ACHN (cell line): Measurements from ENCODE around the gene TUB.

Experiments used
- DNase-seq: peaks from one replicate; pipeline ENCODE4 v3.0.0-alpha.2; 2015
- in situ Hi-C: cut with HindIII; loops from 2 replicates; pipeline ENCODE4 v1.10.0; 2017; ENCODE audit warnings: low sequenced_read_pairs, low pct_ligation_motif_present, low pct_unique_long_range_greater_than_20kb

TUB gene

DNA sequence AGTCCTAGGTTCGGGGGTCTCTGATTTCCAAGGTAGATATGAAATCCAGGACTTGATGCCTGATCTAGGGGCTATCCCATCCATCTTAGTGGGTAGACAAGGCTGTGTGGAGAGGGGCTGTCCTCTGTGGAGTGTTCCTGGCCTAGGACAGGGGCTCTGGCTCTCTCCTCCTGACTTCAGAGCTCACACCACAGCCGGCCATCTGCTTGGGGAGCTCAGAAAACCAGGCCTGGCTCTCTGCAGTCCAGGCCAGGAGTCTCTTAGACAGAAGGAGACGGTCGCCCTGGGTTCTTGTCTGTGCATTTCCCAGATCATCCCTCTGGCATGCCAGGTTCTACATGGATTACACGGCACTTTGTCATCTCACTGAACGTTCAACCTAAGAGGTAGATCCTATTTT is 17.9 kb downstream of the TUB start:
- in situ Hi-C loops = no loop called here
- DNase-seq = no peak

DNA sequence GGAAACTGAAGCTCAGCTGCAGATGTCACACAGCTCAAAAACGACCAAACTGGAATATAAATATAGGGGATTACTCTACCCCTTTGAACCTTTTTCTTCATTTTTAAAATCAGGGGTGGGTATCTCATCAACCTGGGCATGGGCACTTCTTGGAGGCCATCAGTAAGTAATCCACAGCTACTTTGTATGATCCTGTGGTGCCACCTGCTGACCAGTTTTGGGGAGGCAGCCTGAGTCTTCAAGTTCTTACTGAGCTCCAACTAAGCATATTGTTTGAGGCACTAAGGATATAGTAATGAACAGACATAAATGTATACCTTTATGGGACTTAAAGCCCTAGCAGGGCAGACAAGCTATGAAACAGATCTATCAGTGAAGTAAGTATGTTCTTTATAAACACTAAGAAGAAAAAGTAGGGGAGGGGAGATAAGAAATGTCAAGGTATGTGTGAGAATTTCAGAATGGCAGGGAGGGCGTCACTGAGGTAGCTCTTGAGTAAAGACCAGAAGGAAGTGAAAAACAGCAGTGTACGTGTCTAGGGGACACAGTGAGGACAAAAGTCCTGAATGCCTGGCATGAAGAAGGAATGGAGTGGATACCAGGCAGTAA is 18.4 kb downstream of the TUB start:
- in situ Hi-C loops = no loop called here
- DNase-seq = peak; percentile 65

DNA sequence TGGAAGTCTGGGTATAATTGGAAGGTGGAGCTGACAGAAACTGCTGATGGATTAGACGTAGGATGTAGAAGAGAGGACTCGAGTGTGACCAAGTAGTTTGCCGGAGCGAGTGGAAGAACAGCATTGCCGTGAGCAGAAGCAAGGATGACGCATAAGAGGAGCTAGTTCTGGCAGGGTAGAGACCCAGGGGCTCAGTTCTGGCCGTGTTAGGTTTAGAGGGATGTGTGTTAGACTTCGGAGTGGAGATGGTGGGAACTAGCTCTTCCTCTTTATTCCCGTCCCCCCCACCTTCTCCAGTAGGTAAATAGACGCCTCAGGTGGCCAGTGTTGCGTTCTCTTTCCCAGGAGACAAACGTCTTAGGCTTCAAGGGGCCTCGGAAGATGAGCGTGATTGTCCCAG is 19.1 kb downstream of the TUB start:
- in situ Hi-C loops = no loop called here
- no peak for DNase-seq

DNA sequence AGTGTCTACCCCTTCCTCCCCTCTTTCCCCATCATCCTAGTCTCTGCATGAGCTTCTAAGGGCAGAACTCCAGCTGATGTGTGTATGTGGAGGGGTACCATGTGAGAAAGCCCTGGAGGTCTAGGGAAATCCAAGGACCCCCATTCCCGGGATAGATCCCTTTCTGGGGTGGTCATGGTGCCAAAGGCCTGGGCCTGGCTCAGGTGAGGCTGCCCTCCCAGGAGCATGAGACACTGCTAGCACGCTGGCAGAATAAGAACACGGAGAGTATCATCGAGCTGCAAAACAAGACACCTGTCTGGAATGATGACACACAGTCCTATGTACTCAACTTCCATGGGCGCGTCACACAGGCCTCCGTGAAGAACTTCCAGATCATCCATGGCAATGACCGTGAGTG is 19.6 kb downstream of the TUB start:
- no peak for DNase-seq
- in situ Hi-C loops = no loop called here

DNA sequence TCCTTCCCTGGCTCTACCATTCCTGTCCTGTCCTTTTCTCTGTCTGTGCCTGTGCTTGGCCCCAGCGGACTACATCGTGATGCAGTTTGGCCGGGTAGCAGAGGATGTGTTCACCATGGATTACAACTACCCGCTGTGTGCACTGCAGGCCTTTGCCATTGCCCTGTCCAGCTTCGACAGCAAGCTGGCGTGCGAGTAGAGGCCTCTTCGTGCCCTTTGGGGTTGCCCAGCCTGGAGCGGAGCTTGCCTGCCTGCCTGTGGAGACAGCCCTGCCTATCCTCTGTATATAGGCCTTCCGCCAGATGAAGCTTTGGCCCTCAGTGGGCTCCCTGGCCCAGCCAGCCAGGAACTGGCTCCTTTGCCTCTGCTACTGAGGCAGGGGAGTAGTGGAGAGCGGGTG is 20.4 kb downstream of the TUB start:
- in situ Hi-C loops = no loop called here
- no peak for DNase-seq

DNA sequence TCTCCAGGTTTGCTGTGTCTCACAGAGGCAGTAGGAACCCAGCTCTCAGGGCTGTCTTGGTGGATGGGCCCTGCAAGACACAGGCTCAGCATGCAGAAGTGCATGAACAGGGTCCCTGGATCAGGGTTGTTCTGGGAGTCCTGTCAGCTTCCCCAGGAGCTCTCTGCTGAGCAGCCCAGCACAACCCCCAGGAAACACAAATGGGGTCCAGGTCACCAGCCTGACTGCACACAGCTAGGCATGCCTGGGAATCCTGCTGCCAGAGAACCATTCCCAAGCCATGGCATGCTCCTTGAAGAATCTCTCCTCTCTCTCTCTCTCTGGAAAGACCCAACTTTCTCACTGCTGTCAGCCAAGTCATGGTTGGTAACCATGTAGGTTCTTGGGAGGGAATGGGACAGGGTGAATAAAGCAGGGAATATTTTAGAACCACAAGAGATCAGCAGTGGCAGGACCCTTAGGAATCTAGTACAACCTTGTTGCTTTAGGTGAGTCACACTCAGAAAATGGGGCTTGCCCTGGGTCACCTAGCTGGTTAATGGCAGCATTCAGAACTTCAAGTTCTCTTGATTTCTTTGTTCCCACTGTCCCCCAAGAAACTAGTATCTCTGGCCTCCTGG is 21.4 kb downstream of the TUB start:
- in situ Hi-C loops = no loop called here
- DNase-seq = no peak

DNA sequence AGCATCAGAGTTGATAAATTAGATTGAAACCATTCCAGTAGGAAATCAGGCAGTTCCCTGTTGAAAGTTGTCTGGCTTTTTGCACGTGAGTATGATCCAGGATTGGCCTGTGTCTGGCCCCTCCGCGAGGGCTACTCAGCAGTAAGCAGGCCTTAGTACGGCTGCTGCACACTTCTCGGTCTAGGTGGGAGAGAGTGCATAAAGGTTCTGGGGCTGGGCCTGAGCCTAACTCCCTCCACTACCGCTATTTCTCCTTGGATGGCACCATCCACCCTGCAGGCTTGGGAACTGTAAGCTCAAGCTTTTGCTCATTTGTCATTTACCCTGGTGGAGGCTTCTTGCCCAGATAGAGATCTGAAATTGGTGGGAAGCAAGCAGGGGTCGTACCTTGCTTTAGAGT is 22.0 kb downstream of the TUB start:
- no peak for DNase-seq
- in situ Hi-C loops = no loop called here

DNA sequence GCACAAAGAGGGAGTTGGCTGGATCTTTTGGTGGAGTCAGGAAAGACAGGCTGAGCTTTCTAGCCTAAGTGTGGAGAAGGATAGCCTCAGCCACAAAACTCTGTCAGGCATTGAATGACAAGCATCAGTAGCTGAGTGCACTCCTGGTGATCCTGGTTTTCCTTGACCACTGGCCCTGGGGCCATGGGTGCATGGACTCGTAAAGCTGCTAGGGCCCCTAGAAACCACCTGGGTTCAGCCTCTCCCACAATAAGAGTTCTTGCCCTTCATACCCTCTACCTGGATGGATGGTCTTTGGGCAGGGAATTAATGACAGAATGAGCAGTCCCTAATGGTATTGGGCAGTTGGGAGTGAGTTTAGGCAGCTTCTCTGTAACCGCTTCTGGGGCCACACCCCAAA is 22.9 kb downstream of the TUB start:
- in situ Hi-C loops = no loop called here
- no peak for DNase-seq

DNA sequence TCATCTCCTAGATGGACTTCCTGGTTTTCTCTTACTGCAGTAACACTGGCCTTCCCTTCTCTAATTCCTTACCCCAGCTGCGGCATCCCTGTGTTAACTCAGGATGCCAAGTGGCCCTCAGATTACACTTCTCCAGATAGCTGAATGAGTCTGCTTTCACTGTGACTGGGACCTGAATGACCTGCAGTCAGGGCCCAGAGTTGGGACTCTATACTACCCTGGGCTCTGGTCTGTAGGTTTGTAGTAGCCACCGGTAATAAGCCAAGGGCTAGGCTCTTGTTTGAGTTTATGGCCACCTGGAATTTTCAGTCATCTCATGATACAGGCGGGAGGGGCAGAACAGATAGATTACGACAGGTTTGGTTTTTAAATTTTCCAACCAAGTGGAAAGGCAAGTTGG is 24.1 kb downstream of the TUB start:
- in situ Hi-C loops = no loop called here
- DNase-seq = no peak

DNA sequence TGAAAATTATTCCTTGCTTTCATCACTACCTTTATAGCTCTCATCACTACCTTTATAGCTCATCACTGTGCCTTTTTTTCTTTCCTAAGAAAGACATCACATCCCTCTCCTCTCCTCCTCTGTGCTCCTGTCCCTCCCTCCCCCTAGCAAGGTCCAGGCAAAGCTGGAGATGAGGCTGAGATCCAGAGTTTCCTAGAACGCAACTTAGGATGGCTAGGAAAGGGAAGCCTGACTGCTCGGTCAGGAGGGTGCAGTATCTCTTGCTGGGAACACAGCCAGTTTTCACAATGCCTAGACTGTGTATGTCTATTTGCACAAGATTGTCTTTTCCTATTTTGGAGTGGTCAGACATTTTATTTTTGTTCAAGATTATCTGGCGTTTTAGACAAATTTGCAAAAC is 24.7 kb downstream of the TUB start:
- no peak for DNase-seq
- in situ Hi-C loops = no loop called here

DNA sequence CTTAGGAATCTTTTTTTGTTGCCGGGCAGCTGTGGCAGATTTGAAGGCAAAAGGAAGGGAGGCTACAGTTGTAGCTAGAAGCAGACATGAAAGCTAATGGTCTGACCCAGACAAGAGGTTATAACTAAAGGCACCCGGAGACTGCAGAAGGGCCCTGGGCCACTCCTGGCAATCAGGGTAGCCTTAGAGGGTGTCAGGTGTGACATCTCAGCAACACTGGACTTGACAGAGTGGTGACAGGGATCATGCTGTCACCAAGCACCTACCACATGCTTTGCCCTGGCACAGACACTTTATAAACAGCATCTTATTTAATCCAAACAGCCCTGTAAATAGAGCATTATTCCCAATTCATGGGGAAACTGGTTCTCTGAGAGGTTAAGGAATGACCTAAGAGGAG is 25.7 kb downstream of the TUB start:
- no peak for DNase-seq
- in situ Hi-C loops = no loop called here

DNA sequence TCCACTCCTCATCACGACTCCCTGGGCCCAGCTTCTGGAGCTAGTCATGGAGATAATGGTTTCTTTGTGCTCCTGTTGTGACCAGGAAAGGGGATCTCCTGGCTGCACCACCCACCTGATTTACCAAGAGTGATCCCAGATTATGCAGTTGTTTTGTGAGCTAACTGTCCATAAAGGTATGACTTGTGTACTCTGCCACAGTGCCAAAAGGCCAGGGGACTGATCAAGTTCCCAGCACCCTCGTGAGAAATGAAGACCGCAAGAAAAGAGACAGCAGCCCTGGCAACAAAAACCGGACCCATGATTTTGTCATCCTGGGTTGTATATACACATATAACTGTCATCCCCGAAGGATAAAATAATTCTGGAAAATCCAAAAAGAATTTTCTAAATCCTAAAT is 26.6 kb downstream of the TUB start:
- no peak for DNase-seq
- in situ Hi-C loops = no loop called here

DNA sequence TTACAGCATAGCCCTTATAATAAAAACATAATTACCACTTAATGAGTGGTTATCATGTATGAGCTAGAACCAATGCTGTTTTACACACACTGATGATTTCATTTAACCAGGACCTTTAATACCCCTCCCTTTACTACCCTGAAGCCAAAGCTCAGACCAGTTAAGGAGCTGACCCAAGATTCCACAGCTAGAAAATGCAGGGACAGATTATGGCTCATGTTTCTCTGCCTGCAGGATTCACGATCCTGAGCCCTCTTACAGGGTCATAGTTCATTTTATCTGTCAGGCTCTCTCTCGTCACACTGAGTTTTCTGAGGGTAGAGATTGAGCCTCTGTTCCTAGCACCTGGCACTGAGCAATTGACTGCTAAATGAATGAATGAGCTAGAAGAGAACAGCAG is 27.4 kb downstream of the TUB start:
- no peak for DNase-seq
- in situ Hi-C loops = no loop called here

DNA sequence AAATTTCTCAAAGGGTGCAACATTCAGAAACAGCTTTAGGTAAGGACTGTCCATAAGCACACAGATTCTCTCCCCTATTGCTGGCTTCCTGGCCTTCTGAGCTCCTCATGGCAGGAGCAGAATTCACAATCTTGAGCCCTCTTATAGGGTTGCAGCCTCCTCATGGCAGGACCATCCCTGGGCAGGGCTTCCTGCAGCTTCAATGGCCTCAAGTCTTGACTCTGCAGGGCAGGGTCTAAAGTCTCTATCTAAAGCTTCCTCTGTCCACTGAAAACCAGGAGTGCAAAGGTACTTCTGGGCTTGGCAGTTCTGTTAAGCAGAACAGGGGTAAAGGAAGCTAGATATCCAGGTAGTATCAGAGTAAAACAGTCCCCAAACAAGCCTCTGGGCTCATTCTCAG is 28.7 kb downstream of the TUB start:
- in situ Hi-C loops = no loop called here
- DNase-seq = no peak

DNA sequence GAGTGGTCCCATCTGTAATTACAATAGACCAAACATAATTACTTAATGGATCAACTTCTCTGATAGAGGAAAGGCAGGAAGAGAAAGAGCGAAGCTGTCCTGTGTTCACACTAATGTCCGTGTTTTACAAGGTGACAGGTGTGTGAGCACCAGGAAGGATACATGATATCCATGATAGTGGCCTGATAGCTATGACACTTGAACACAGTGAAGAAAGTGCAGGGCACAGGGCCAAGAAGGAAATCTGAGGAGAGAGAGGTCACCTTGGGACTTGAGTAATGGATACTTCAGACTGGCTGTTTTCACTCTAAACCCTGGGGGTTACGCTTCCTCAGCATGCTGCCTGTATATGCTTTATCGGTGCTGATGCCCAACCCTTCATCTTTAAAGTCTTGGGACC is 29.4 kb downstream of the TUB start:
- in situ Hi-C loops = no loop called here
- no peak for DNase-seq

DNA sequence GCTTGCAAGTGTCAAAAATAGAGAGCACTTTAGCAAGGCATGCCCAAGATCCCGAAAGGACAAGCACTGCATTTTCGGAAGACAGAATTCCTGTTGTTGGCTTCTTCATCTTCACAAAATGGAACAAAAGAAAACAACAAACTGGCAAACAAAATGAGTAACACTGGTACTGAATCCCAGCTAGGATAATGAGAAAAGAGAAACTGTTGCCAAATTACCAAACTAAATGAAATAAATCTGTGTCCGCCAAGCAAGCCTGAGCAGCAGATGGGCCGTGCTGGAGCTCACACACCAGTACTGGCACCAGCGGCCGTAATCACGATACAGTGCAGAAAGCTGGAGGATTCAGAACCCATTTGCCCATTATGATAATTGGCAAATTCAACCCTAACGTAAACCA is 30.6 kb downstream of the TUB start:
- in situ Hi-C loops = no loop called here
- DNase-seq = no peak

DNA sequence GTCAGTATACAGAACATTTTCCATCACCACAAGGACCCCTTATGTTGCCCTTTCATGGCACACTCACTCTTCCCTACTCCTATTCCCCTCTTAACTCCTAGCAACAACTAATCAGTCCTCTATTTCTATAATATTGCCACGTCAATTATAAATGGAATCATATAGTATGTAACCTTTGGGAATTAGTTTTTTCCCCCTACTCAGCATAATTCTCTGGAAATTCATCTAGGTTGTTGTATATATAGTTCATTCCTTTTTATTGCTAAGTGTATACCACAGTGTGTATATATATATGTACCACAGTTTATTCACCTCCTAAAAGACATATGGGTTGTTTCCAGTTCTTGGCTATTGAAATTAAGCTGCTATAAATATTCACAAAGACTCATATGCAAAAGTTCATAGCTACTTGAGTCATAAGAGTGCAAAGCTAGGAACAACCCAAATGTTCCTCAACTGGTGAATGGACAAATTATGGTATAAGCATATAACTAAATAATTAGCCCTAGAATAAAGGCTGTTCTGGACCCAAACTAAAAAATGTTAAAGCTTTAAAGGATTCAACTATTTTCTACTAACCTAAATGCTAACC is 41.3 kb downstream of the TUB start:
- in situ Hi-C loops = no loop called here

DNA sequence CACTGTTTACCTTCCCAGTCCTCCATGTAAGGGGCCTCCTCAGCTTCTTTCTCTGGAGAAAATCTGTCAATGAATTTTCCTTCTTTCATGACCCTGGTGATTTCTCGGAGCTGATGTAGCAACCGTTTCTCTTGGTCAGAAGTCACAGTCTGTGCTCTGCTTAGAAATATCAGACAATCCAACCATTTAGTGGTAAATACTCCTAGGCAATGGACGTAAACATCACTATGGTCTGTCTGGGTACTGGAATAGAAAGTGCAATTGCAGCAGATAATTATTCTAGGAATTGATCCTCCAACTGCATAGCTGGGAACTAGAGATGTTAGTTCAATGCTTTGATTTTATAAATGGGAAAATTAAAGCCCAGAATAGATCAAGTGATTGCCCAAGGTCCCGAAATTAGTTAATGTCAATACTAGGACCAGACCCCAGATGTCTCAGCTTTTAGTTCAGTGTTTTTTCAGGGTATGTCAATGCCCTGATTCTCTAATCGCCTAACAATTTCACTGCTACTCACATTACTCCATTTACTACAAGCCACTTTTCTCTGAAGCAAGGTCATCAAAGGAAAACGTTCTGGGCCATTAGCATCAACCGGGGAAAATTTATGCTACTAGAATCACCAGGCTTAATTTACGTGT is 45.8 kb downstream of the TUB start:
- no peak for DNase-seq
- in situ Hi-C loops = no loop called here

More for the DNA sequence above, 41.3 kb downstream of the TUB start:
- DNase-seq = no peak

DNA sequence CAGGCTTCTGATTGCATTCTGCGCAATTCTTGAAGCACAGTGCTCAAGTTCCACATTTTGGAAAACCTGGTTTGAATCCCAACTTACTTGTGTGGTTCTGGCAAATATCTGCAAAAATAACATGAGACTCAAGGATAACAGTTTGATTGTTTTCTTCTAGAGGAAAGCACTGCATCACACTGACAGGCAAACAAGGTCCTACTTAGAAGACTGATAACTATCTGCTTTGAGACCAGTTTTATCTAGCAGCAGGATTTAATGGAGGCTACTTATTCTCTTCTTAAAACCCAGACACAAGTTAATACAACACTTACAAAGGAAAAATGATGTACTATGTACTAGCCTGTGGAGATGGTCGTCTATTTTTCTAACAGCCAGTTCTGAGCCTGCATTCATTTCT is 46.4 kb downstream of the TUB start:
- DNase-seq = no peak
- in situ Hi-C loops = no loop called here

DNA sequence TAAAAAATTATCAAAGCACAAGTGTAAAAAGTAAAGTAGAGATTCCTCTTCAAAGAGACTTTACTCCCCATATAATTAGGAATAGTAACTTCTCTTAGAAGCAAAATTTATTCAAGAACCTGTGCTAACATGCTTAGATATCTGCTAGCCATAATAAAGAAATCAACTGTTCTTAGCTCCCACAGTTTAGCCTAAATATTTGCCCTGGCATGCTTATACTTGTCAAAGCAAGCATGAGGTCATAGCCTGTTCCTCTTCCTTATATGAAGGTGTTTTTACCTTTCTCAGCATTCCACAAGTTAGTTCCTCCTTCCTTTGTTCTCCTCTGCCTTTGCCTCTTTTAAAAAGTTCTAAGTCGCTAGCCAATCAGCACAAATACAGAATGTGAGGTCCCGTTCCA is 57.5 kb downstream of the TUB start:
- no peak for DNase-seq
- in situ Hi-C loops = no loop called here
